ENCODE measurements around the gene PLA2G10.
A peak's percentile ranks its signal among the peaks of the same experiment; 100 is the strongest.
"Not testable (repeated sequence)": the region's sequence is repeated elsewhere in the genome, so short reads cannot be mapped to it uniquely, and the experiment has no call there.

The PLA2G10 gene

GRCh38 chr16:14635395-14636165, 58.5 kb downstream of the PLA2G10 start:
- no peaks in the 10 kb centered on the region for H3K27me3 ChIP-seq (replicated peaks; ENCODE audit: control insufficient read depth, insufficient read depth, low read length, poor library complexity, severe bottlenecking)
- H3K27ac ChIP-seq (ENCODE audit: insufficient read depth, low read length, poor library complexity, severe bottlenecking), result no peak overlapping the region
- no peaks in the 10 kb centered on the region for H3K9me3 ChIP-seq (ENCODE audit: control insufficient read depth, low read length)
- H3K4me1 ChIP-seq (ENCODE audit: control insufficient read depth, insufficient read depth, low read length, poor library complexity, severe bottlenecking), result peaks cover 17% of the 10 kb centered on the region
- DNase-seq, result no peak
- H3K4me3 ChIP-seq (ENCODE audit: insufficient read depth, low read depth, low read length, poor library complexity, severe bottlenecking), result no peak overlapping the region
- H3K36me3 ChIP-seq (ENCODE audit: control insufficient read depth, insufficient read depth, low read length), result peaks cover 7% of the 10 kb centered on the region

- no peaks in the 10 kb centered on the region for H3K27me3 ChIP-seq (replicated peaks; ENCODE audit: control insufficient read depth, insufficient read depth, low read length, poor library complexity, severe bottlenecking)
- H3K9me3 ChIP-seq (ENCODE audit: control insufficient read depth, low read length), result no peaks in the 10 kb centered on the region
- H3K36me3 ChIP-seq (ENCODE audit: control insufficient read depth, insufficient read depth, low read length), result peaks cover 5% of the 10 kb centered on the region
- no peak for DNase-seq
- H3K4me3 ChIP-seq (ENCODE audit: insufficient read depth, low read depth, low read length, poor library complexity, severe bottlenecking), result peak overlapping the region; percentile 96
- peak overlapping the region; percentile 91 for H3K27ac ChIP-seq (ENCODE audit: insufficient read depth, low read length, poor library complexity, severe bottlenecking)
- peaks cover 24% of the 10 kb centered on the region for H3K4me1 ChIP-seq (ENCODE audit: control insufficient read depth, insufficient read depth, low read length, poor library complexity, severe bottlenecking)
Observed at GRCh38 chr16:14634389-14634725, 59.8 kb downstream of the PLA2G10 start.

GRCh38 chr16:14632693-14633569, 61.2 kb downstream of the PLA2G10 start, which contains the start of gene BFAR:
Gene BFAR (plus strand): TSS chr16:14632951. CDS start chr16:14644347, 11,396 bp downstream.
- peak; percentile 98 to 99 (median 99) for DNase-seq
- peaks cover 7% of the 10 kb centered on the region for H3K36me3 ChIP-seq (ENCODE audit: control insufficient read depth, insufficient read depth, low read length)
- no peaks in the 10 kb centered on the region for H3K27me3 ChIP-seq (replicated peaks; ENCODE audit: control insufficient read depth, insufficient read depth, low read length, poor library complexity, severe bottlenecking)
- peak within 1 kb of the TSS; percentile 96 for H3K4me3 ChIP-seq (ENCODE audit: insufficient read depth, low read depth, low read length, poor library complexity, severe bottlenecking)
- H3K27ac ChIP-seq (ENCODE audit: insufficient read depth, low read length, poor library complexity, severe bottlenecking), result peak within 1 kb of the TSS; percentile 91
- peaks cover 34% of the 10 kb centered on the region for H3K4me1 ChIP-seq (ENCODE audit: control insufficient read depth, insufficient read depth, low read length, poor library complexity, severe bottlenecking)
- no peaks in the 10 kb centered on the region for H3K9me3 ChIP-seq (ENCODE audit: control insufficient read depth, low read length)

- Histone ChIP-seq H3K4me1 (ENCODE audit: control insufficient read depth, insufficient read depth, low read length, poor library complexity, severe bottlenecking) (peaks cover 34% of the 10 kb centered on the region), H3K27ac (ENCODE audit: insufficient read depth, low read length, poor library complexity, severe bottlenecking) (peak overlapping the region; percentile 72), H3K36me3 (ENCODE audit: control insufficient read depth, insufficient read depth, low read length) (peaks cover 24% of the 10 kb centered on the region)
- H3K27me3 ChIP-seq (replicated peaks; ENCODE audit: control insufficient read depth, insufficient read depth, low read length, poor library complexity, severe bottlenecking); H3K4me3 ChIP-seq (ENCODE audit: insufficient read depth, low read depth, low read length, poor library complexity, severe bottlenecking); DNase-seq; H3K9me3 ChIP-seq (ENCODE audit: control insufficient read depth, low read length): not testable (repeated sequence)
Observed at GRCh38 chr16:14630620-14631330, 63.3 kb downstream of the PLA2G10 start.

GRCh38 chr16:14629919-14630619, 64.0 kb downstream of the PLA2G10 start, which contains the start of gene PARN:
Gene PARN (minus strand): TSS chr16:14630260. CDS start chr16:14630125, 135 bp downstream.
- Histone ChIP-seq H3K4me3 (ENCODE audit: insufficient read depth, low read depth, low read length, poor library complexity, severe bottlenecking) (peak within 1 kb of the TSS; percentile 83), H3K9me3 (ENCODE audit: control insufficient read depth, low read length) (no peaks in the 10 kb centered on the region), H3K27ac (ENCODE audit: insufficient read depth, low read length, poor library complexity, severe bottlenecking) (peak within 1 kb of the TSS; percentile 84), H3K36me3 (ENCODE audit: control insufficient read depth, insufficient read depth, low read length) (peaks cover 31% of the 10 kb centered on the region), H3K4me1 (ENCODE audit: control insufficient read depth, insufficient read depth, low read length, poor library complexity, severe bottlenecking) (peaks cover 34% of the 10 kb centered on the region), H3K27me3 (replicated peaks; ENCODE audit: control insufficient read depth, insufficient read depth, low read length, poor library complexity, severe bottlenecking) (no peaks in the 10 kb centered on the region)
- peak; percentile 93 to 97 (median 96) for DNase-seq

GRCh38 chr16:14629612-14629918, 64.5 kb downstream of the PLA2G10 start:
- H3K9me3 ChIP-seq (ENCODE audit: control insufficient read depth, low read length), result no peaks in the 10 kb centered on the region
- H3K27ac ChIP-seq (ENCODE audit: insufficient read depth, low read length, poor library complexity, severe bottlenecking), result peak overlapping the region; percentile 84
- peaks cover 33% of the 10 kb centered on the region for H3K4me1 ChIP-seq (ENCODE audit: control insufficient read depth, insufficient read depth, low read length, poor library complexity, severe bottlenecking)
- H3K4me3 ChIP-seq (ENCODE audit: insufficient read depth, low read depth, low read length, poor library complexity, severe bottlenecking), result peak overlapping the region; percentile 83
- no peaks in the 10 kb centered on the region for H3K27me3 ChIP-seq (replicated peaks; ENCODE audit: control insufficient read depth, insufficient read depth, low read length, poor library complexity, severe bottlenecking)
- DNase-seq, result peak in 1 of 3 donors; percentile 0
- peaks cover 33% of the 10 kb centered on the region for H3K36me3 ChIP-seq (ENCODE audit: control insufficient read depth, insufficient read depth, low read length)

GRCh38 chr16:14628806-14629611, 65.1 kb downstream of the PLA2G10 start:
- H3K27me3 ChIP-seq (replicated peaks; ENCODE audit: control insufficient read depth, insufficient read depth, low read length, poor library complexity, severe bottlenecking), result no peaks in the 10 kb centered on the region
- peak overlapping the region; percentile 83 for H3K4me3 ChIP-seq (ENCODE audit: insufficient read depth, low read depth, low read length, poor library complexity, severe bottlenecking)
- peak overlapping the region; percentile 84 for H3K27ac ChIP-seq (ENCODE audit: insufficient read depth, low read length, poor library complexity, severe bottlenecking)
- peak in 1 of 3 donors; percentile 1 for DNase-seq
- peaks cover 38% of the 10 kb centered on the region for H3K36me3 ChIP-seq (ENCODE audit: control insufficient read depth, insufficient read depth, low read length)
- H3K9me3 ChIP-seq (ENCODE audit: control insufficient read depth, low read length), result no peaks in the 10 kb centered on the region
- H3K4me1 ChIP-seq (ENCODE audit: control insufficient read depth, insufficient read depth, low read length, poor library complexity, severe bottlenecking), result peaks cover 28% of the 10 kb centered on the region

GRCh38 chr16:14627078-14627477, 67.0 kb downstream of the PLA2G10 start:
- Histone ChIP-seq H3K4me3 (ENCODE audit: insufficient read depth, low read depth, low read length, poor library complexity, severe bottlenecking) (no peak overlapping the region), H3K9me3 (ENCODE audit: control insufficient read depth, low read length) (no peaks in the 10 kb centered on the region), H3K27me3 (replicated peaks; ENCODE audit: control insufficient read depth, insufficient read depth, low read length, poor library complexity, severe bottlenecking) (no peaks in the 10 kb centered on the region), H3K36me3 (ENCODE audit: control insufficient read depth, insufficient read depth, low read length) (peaks cover 49% of the 10 kb centered on the region), H3K4me1 (ENCODE audit: control insufficient read depth, insufficient read depth, low read length, poor library complexity, severe bottlenecking) (peaks cover 23% of the 10 kb centered on the region), H3K27ac (ENCODE audit: insufficient read depth, low read length, poor library complexity, severe bottlenecking) (no peak overlapping the region)
- no peak for DNase-seq
